Astrocyte of the hippocampus (primary cell): Measurements from ENCODE around the gene MBD3L5.
"Not testable (repeated sequence)": the region's sequence is repeated elsewhere in the genome, so short reads cannot be mapped to it uniquely, and the experiment has no call there.

ENCODE experiments used
- DNase-seq: peaks from one replicate; pipeline ENCODE4 v3.0.0; 2011; ENCODE audit warnings: low read depth, low spot score

Gene MBD3L5

DNA sequence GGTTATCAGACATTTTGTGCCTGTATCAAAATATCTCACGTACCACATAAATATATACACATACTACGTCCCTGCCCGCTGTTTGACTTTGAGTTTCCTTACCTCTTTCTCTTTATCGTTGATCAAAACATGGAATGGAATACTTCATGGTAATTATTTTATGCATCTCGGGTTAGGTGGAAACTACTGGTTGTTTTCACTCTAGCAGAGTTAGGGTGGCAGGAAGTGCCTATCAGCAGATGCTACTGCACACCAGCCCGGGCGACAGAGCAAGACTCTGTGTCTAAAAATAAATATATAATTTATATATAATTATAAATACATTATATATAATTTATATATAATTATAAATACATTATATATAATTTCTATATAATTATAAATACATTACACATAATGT is 22.5 kb downstream of the MBD3L5 start:
- DNase-seq, result not testable (repeated sequence)

DNA sequence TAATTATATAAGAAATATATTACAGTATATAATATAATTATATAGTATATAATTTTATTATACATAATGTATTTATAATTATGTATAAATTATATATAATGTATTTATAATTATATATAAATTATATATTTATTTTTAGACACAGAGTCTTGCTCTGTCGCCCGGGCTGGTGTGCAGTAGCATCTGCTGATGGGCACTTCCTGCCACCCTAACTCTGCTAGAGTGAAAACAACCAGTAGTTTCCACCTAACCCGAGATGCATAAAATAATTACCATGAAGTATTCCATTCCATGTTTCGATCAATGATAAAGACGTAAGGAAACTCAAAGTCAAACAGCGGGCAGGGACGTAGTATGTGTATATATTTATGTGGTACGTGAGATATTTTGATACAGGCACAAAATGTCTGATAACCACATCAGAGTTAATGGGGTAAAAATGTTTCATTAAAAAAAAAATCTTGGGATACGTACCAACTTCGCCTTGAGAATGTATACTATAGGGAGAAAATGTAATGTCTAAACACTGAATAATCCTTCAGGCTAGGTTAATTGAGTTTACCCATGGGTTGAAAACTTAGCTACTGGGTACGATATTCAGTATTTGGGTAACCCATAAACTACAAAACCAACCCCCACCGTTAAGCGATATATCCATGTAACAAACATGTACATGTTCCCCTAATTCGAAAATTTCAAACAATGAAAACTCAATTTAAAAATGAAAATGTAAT is 24.4 kb downstream of the MBD3L5 start:
- DNase-seq, result not testable (repeated sequence)

GRCh38 chr19:7055679-7056078 is 25.3 kb downstream of the MBD3L5 start:
- DNase-seq, result not testable (repeated sequence)

GRCh38 chr19:7056371-7056770 is 26.0 kb downstream of the MBD3L5 start:
- not testable (repeated sequence) for DNase-seq

GRCh38 chr19:7058576-7058975 is 28.2 kb downstream of the MBD3L5 start, which contains the start of gene MBD3L3:
Gene MBD3L3, minus strand, starts transcription at chr19:7058676. Its CDS starts 71 bp downstream, at chr19:7058605.
- DNase-seq, result not testable (repeated sequence)

- DNase-seq, result not testable (repeated sequence)
Observed at GRCh38 chr19:7059977-7060376, 29.6 kb downstream of the MBD3L5 start.

DNA sequence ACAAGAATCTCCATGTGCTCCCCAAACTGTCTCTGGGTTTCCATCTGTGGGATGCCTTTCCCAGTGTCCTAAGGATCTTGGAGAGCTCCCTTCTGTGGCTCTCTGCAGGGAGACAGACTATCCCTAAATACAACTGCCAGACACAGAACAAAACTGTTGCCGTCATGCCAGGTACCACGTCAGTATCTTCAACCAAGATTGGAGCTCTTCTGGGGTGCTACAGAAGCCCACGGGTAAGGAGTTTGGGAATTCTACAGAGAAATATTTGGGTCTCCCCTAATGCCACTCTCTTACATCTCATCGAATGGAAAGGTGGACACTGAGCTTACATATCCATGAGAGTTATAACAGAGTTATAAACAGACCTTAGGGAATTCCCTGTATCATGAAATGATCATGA is 33.0 kb downstream of the MBD3L5 start:
- no peak for DNase-seq

GRCh38 chr19:7063764-7064418 is 33.5 kb downstream of the MBD3L5 start:
- DNase-seq, result no peak

DNA sequence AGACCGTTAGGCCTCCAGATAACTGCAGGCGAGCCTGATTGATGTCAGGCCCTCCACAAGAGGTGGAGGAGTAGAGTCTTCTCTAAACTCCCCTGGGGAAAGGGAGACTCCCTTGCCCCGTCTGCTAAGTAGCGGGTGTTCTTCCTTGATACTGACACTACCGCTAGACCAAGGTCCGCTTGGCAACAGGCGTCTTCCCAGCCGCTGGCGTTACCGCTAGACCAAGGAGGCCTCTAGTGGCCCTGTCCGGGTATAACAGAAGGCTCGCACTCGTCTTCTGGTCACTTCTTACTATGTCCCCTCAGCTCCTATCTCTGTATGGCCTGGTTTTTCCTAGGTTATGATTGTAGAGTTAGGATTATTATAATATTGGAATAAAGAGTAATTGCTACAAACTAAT is 36.7 kb downstream of the MBD3L5 start:
- DNase-seq, result peak; percentile 19

GRCh38 chr19:7067716-7068115 is 37.3 kb downstream of the MBD3L5 start:
- DNase-seq, result peak; percentile 31

DNA sequence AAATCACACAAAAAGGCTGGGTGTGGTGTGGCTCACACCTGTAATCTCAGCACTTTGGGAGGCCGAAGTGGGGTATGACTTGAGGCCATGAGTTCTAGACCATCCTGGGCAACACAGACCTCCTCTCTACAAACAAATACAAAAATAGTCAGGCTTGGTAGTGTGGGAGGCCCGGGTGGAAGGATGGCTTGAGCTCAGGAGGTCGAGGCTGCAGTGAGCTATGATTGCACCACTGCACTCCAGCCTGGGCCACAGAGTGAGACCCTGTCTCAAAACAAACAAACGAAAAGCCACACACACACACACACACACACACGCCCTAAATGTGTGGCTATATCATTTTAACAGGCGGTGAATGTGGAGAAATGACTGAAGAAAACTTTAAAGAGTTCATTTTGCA is 38.2 kb downstream of the MBD3L5 start:
- no peak for DNase-seq

DNA sequence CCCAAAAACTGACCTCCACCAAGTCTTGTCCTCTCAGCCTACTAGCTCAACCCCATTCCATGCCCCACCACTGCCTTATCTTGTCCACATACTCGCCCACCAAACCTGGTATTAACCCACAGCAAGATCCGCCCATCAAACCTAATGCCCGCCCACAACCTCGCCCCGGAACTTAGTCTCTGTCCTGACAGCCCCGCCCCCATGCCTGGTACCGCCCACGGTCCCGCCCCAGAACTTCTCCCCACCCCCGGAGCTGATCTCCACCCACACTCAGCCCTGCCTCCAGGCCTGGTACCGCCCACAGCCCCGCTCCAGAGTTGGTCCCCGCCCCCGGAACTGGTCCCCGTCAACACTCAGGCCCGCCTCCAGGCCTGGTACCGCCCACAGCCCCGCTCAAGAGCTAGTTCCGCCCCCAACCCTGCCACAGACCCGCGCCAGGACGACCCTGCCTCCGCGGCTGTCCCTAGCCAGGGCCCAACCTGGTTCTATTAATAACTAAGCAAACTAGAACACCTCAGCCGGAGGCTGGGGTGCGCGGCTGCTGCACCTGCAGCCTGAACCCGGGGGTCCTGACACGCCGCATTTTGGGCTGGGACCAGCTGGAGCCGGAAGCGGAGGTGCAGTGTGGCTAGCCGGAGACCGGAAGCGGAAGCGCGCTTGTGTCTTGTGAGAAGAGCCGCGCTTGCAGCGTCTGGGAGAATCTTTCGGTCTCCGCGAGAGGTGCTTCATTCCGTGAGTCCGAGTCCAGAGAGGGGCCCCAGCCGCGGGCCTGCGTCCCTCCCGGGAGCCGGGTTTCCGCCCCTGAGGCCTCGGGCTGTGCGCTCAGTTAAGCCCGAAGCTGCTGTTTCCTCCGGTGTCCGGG is 38.9 kb downstream of the MBD3L5 start, which contains the start of gene ZNF557:
Gene ZNF557, plus strand, starts transcription at position 662 of the 862 bp plus-strand sequence. CDS start 5,372 bp downstream, outside the sequence.
- peak; percentile 99 for DNase-seq

- DNase-seq, result no peak
Observed at GRCh38 chr19:7069904-7070226, 39.5 kb downstream of the MBD3L5 start.

- no peak for DNase-seq
Observed at GRCh38 chr19:7072541-7072940, 42.2 kb downstream of the MBD3L5 start.

GRCh38 chr19:7074705-7075282 is 44.4 kb downstream of the MBD3L5 start:
- DNase-seq, result no peak

GRCh38 chr19:7076151-7076550 is 45.8 kb downstream of the MBD3L5 start:
- DNase-seq, result no peak

GRCh38 chr19:7078008-7078407 is 47.6 kb downstream of the MBD3L5 start:
- DNase-seq, result no peak
